NCI-H1105 treated with DMSO at 0.1 percent for 48 hours (cell line): Measurements from ENCODE around the gene ST8SIA2.
"Not testable (repeated sequence)": the region's sequence is repeated elsewhere in the genome, so short reads cannot be mapped to it uniquely, and the experiment has no call there.

ENCODE experiments used
- DNase-seq: peaks from one replicate; lab custom pipeline; 2025; lab: John Stamatoyannopoulos, UW

Gene ST8SIA2

DNA sequence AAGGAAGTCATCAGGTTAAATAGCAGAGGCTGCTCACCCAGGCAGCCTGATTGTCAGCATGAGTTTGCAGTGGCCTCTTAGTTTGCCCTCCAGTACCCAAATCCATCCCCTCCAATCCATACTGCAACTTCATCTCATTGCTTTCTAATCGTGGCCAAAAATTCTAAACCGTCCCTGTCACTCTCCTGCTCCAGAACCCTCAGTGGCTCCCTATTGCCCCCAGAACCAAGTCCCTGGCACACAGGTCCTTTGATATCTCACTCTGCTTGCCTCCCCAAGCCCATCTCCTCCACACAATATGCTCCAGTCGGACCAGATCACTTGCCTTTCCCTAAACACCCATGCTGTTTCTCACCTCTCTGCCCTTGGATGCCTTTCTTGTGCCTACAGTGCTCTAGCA, 49.7 kb downstream of the ST8SIA2 start:
- no peak for DNase-seq

- DNase-seq = no peak
Measured at GRCh38 chr15:92444631-92445030, 51.0 kb downstream of the ST8SIA2 start.

GRCh38 chr15:92448370-92448769, 54.7 kb downstream of the ST8SIA2 start:
- DNase-seq = no peak

DNA sequence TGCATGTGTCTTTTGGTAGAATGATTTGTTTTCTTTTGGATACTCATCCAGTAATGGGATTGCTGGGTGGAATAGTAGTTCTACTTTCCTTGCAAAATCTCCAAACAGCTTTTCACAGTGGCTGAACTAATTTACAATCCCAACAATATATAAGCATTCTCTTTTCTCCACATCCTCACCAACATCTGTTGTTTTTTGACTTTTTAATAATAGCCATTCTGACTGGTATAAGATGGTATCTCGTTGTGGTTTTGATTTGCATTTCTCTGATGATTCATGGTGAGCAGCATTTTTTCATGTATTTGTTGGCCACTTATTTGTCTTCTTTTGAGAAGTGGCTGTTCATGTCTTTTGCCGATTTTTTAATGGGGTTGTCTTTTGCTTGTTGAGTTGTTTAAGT, 55.8 kb downstream of the ST8SIA2 start:
- no peak for DNase-seq

GRCh38 chr15:92451225-92451825, 57.6 kb downstream of the ST8SIA2 start:
- DNase-seq = no peak

DNA sequence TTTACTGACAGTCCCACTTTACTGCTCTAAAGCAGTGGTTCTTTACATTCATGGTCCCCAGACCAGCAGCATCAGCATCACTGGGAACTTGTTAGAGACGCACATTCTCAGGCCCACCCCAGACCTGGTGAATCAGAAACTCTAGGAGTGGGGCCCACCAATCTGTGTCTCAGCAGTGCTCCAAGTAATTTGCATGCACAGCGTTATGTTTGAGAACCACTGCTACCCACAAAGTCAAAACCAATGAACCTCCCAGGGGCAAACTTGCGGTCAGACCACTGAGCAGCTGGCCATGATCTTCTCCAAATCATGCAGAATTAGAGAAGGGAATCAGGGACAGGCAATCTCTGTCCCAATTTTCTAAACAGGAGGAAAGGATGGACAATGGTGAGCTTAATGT, 58.5 kb downstream of the ST8SIA2 start:
- DNase-seq = no peak

DNA sequence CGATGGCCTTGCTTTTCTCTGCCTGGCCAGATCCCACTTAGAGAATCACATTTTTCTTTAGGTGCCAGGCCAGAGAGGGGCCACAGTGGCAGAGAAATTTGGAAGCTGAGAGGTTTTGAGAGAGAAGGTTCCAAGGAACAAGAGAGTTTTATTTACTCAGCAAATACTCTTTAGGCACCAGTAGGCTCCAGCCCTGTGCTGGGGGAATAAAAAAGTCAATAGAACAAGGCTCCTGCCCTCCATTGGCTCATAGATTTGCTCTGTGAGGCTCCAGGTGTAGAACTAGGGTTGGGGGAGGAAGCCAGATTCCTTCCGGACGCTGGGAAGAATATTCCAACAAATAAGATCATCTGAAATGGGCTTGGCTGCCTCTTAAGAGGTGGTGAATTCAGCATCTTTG, 59.9 kb downstream of the ST8SIA2 start:
- DNase-seq = no peak

DNA sequence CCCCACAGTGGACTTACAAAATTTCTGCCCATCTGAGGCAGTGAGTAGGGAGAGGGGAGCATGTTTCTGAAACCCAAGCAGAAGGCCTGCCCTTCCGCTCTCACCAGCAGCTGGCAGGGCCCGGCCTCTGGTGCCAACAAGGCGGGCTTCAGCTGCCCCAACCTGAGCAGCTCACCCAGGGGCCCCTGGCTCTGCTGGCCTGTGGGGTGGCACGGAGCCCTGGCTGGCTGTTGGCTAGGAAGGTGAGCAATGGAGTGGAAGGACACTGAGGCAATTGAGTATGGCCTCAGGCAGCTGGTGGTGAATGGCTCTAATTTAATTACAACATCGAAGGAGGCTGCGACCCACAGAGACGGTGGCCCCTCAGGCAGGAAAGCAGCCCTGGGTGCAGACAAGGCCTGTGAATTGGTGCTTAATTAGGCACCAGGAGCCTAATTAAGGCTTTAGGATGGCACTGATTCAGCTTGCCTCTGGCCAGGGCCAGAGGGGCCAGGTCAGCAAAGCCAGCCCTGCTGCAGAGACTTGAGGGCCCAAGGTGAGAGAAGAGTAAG, 60.9 kb downstream of the ST8SIA2 start:
- DNase-seq = no peak

DNA sequence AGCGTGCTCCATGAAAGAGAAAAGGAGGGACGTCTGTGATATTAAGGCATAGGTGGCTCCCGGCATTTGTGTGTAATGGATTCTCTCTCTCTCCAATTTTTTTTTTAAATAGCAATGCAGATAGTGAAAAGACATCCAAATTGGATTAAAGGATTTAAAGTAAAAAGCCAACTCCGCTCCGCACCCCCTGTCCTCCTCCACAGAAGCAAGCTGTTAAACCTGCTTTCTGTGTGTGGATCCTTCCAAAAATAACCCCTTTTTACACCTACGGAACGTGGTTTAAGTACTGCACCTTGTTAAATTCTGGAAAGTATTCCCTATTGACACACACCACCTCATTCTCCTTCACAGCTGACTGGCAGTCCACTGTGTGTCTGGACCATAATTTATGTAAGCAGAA, 61.6 kb downstream of the ST8SIA2 start:
- no peak for DNase-seq

DNA sequence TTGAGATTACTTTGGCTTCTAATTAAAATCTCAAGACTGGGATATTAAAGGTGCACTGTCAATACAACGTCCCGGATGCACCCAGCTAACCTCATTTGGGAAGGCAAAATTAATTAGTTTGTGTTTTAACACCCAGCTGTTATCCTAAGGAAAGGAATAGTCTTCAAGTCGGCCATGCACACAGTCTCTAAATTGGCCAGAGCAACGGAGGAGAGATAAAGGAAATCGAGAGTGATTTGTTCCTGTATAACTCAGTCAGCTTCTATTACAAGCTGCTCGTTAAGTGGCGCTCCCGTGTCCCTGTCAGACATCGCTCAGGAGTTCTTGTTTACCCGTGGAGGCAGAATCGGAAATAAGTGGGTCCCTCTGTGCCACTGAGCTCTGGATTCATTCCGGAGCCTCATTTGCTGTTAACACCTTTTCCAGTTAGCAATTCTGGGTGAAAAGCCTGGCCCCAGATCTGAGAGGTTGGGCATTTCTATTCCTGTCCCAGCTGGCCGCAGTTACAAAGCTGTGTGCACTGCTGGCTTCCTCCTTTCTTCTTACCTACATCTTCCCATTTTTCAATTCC, 63.9 kb downstream of the ST8SIA2 start:
- DNase-seq = no peak

DNA sequence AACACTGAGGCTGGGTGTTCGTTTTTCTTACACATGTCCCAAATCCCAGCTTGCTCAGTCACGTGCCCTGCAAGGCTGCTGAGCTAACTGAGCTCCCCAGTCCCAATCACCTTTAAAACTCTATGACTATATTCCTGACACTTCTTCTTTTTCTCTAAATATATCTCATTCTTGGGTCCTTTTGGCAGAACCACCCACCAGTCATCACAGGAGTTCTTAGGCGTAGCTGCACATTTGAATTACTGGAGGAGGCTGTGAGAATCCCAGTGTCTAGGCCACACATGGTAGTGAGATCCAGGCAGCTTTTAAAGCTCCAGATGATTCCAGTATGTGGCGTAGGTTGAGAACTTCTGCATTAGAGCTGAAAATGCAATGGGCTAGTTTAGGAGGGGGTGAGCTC, 66.3 kb downstream of the ST8SIA2 start:
- DNase-seq = no peak

DNA sequence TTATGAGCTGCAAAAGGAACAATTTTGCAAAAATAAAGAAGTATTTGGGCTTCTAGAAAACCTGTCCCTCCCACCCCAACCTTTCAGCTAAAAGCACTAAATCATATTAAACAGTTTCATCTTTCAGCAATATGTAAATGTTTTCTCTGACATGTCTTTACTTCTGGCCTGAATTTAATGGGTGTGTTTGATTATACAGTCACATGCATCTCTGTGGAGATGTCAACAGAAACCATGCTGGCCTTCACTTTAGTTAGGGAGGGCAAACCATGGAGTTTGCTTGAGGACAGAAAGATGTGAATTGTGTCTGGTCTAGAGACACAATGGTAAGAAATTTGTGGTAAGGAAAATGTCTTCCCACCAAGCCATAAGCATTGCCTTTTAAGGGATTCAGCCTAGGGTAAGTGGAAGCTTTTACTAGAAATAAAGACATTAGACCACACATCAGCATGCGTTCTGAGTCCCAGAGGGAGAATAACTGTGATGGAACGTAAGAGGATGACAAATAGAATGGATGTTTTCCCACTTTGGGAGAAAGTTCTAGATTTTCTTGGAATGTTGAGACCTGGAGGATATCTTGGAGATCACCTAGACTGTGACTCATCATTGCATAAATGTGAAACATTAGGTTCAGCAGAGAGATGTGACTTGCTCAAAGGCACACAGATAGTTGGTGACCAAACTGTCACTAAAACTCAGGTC, 68.9 kb downstream of the ST8SIA2 start:
- DNase-seq = no peak

- no peak for DNase-seq
Measured at GRCh38 chr15:92463352-92463751, 69.7 kb downstream of the ST8SIA2 start.

DNA sequence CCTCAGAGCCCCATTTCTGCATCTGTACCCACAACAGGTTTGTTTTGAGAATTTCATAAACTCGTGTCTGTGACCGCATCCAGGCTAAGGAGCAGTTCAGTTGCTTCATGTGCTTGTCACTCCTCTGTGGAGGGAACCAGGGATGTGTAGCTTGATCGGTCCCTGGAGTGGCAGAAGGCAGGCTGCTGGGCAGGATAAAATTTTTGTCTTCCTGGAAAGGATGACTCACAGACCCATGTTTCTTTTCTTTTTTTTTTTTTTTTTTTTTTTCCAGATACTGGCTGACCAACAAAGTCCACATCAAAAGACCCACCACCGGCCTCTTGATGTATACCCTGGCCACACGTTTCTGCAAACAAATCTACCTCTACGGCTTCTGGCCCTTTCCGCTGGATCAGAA, 70.1 kb downstream of the ST8SIA2 start:
- no peak for DNase-seq

- no peak for DNase-seq
Measured at GRCh38 chr15:92466834-92467233, 73.2 kb downstream of the ST8SIA2 start.

- DNase-seq = no peak
Measured at GRCh38 chr15:92467245-92467644, 73.6 kb downstream of the ST8SIA2 start.

DNA sequence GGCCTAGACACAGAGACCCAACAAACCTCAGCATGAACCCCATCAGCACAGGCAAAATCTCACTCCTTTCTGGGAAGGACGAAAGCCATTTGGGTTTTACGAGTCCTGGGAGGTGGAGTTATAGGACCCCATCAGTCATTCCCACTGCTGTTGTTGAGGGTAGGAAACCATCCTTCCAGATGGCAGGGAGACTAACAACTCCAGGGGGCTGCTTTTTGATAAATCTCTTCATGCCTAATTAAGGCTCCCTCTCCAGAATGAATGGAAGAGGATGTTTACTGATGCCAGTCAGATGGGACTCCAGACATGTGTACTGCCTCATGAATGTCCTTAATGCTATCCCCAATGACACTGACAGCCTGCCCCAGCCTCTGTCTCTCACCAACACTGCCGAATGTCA, 75.3 kb downstream of the ST8SIA2 start:
- no peak for DNase-seq

DNA sequence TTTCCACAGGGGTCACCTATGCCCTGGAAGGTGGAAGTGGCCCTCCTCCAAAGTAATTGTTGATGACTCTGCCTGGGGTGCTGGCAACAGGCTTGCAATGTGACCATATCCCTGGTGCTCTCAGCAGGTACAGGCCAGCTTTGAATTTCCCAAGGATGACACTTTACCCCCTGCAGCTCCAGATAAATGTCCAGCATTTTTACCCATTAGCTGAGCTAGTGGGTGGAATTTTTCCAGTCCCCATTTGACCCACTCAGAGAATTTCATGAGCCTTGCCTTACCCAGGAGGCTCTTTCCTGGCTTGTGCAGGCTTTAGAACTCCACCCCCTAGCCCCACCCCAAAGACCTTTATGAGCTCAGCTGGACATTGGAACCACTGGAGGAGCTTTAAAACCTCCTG, 77.6 kb downstream of the ST8SIA2 start:
- DNase-seq = no peak

GRCh38 chr15:92473756-92474155, 80.1 kb downstream of the ST8SIA2 start:
- no peak for DNase-seq

- not testable (repeated sequence) for DNase-seq
Measured at GRCh38 chr15:92479730-92480129, 86.0 kb downstream of the ST8SIA2 start.

DNA sequence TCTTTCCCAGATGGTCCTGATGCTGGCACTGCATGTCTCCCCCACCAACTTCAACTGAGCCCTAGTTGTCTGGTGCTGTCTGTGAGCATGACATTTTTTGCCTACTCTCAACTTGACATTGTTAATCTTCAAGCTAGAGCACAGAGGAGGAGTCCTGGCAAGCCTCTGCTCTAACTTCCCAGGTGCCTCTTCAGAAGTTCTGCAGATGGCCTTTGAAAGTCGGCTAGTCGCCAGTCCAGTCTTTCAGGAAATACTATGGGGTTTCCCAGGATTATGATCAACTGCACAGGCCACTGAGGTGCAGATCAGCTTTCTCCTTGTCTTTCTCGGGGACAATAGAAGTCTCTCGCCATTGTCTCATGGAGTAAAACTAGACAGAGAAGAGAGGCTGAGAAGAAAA, 86.7 kb downstream of the ST8SIA2 start:
- DNase-seq = no peak

GRCh38 chr15:92485441-92485840, 91.8 kb downstream of the ST8SIA2 start:
- DNase-seq = no peak

- DNase-seq = no peak
Measured at GRCh38 chr15:92492551-92493115, 99.0 kb downstream of the ST8SIA2 start.
